Activated naive CD8-positive, alpha-beta T cell (primary cell): ENCODE data around the gene CES5A.
"Not testable (repeated sequence)": the region's sequence is repeated elsewhere in the genome, so short reads cannot be mapped to it uniquely, and the experiment has no call there.

Source experiments
- H3K27ac Mint-ChIP-seq: one replicate; pipeline ENCODE4 v1.8.0; 2021; ENCODE audit warnings: mixed read lengths
- H3K27me3 Mint-ChIP-seq: one replicate; pipeline ENCODE4 v1.8.0; 2021; ENCODE audit warnings: mixed read lengths
- H3K36me3 Mint-ChIP-seq: one replicate; pipeline ENCODE4 v1.8.0; 2021; ENCODE audit warnings: mixed read lengths
- H3K4me1 Mint-ChIP-seq: one replicate; pipeline ENCODE4 v1.8.0; 2021; ENCODE audit warnings: low read depth, mixed read lengths
- H3K4me3 Mint-ChIP-seq: one replicate; pipeline ENCODE4 v1.8.0; 2021; ENCODE audit warnings: mild to moderate bottlenecking, mixed read lengths
- H3K9me3 Mint-ChIP-seq: one replicate; pipeline ENCODE4 v1.8.0; 2021; ENCODE audit warnings: low read depth, mixed read lengths

CES5A gene, protein sequence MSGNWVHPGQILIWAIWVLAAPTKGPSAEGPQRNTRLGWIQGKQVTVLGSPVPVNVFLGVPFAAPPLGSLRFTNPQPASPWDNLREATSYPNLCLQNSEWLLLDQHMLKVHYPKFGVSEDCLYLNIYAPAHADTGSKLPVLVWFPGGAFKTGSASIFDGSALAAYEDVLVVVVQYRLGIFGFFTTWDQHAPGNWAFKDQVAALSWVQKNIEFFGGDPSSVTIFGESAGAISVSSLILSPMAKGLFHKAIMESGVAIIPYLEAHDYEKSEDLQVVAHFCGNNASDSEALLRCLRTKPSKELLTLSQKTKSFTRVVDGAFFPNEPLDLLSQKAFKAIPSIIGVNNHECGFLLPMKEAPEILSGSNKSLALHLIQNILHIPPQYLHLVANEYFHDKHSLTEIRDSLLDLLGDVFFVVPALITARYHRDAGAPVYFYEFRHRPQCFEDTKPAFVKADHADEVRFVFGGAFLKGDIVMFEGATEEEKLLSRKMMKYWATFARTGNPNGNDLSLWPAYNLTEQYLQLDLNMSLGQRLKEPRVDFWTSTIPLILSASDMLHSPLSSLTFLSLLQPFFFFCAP

GRCh38 chr16:55875273-55875672, at the start of gene CES5A:
TSS of gene CES5A (minus strand) at chr16:55875373. CDS start at chr16:55875221, 152 bp downstream.
- Mint-ChIP-seq H3K9me3 (no peaks in the 10 kb centered on the region), H3K36me3 (no peaks in the 10 kb centered on the region), H3K4me1 (no peaks in the 10 kb centered on the region), H3K27me3 (no peaks in the 10 kb centered on the region), H3K27ac (no peak within 1 kb of the TSS), H3K4me3 (no peak within 1 kb of the TSS)

- H3K9me3 Mint-ChIP-seq = no peaks in the 10 kb centered on the region
- H3K4me3 Mint-ChIP-seq = no peak overlapping the region
- no peak overlapping the region for H3K27ac Mint-ChIP-seq
- peaks cover 24% of the 10 kb centered on the region for H3K27me3 Mint-ChIP-seq
- H3K36me3 Mint-ChIP-seq = no peaks in the 10 kb centered on the region
- no peaks in the 10 kb centered on the region for H3K4me1 Mint-ChIP-seq
Observed at GRCh38 chr16:55922662-55923061, 47.5 kb upstream of the CES5A start.

DNA sequence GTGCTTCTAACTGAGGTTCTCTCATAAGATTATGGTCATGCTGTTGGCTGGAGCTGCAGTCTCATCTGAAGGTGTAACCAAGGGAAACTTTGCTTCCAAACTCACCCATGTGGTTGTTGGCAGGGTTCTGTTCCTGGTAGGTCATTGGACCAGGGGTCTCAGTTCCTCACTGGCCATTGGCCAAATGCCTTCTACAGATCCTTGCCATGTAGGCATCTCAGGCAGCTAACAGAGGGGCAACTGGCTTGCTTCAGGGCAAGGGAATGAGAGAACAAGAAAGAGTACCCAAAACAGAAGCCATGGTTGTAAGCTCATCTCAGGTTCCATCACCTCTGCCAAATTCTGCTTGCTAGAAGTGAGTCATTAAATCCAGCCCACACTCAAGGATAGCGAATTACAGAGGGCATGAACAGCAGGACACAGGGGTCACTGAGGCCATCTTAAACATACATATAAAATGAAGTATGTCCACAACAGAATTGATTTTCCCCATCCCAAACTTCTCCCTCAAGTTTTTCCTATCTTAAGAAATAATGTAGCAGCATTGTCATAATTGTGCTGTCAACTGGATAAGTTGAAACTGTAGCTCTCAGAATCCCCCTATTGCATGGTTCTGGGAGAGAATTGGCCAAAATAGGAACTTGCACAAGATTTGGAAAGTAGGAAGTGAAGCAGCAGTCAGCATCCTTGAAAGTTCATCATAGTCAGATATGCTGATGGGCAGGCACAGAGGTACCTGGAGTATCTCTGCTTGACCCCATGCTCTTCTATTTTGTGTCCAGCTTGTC, 42.4 kb upstream of the CES5A start:
- Mint-ChIP-seq H3K9me3 (no peaks in the 10 kb centered on the region), H3K27me3 (peaks cover 27% of the 10 kb centered on the region), H3K36me3 (no peaks in the 10 kb centered on the region), H3K4me1 (no peaks in the 10 kb centered on the region), H3K4me3 (no peak overlapping the region), H3K27ac (no peak overlapping the region)

GRCh38 chr16:55915096-55915827, 40.1 kb upstream of the CES5A start:
- no peak overlapping the region for H3K4me3 Mint-ChIP-seq
- peaks cover 23% of the 10 kb centered on the region for H3K27me3 Mint-ChIP-seq
- no peak overlapping the region for H3K27ac Mint-ChIP-seq
- H3K4me1 Mint-ChIP-seq = no peaks in the 10 kb centered on the region
- H3K9me3 Mint-ChIP-seq = no peaks in the 10 kb centered on the region
- H3K36me3 Mint-ChIP-seq = no peaks in the 10 kb centered on the region

DNA sequence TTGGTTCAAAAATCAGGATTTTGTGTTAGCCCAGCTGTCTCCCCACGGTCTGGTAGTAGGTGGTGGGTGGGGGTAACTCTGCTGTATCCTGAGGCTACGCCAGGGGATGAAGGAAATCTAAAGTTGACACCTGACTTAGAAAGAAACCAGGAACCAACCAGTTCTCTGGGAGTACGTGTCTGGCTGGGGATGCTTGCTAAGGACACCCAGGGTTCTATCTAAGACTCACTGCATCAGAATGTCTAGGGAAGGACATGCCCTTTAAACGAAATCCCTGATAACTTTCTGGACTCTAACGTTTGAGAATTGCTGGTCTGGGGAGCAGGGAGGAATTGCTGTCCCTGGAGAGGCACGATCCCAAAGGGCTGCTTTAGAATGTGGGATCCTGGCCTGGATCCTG, 39.2 kb upstream of the CES5A start:
- Mint-ChIP-seq H3K4me3 (no peak overlapping the region), H3K4me1 (no peaks in the 10 kb centered on the region), H3K27me3 (peaks cover 23% of the 10 kb centered on the region), H3K36me3 (no peaks in the 10 kb centered on the region), H3K27ac (no peak overlapping the region), H3K9me3 (no peaks in the 10 kb centered on the region)

GRCh38 chr16:55913716-55914115, 38.5 kb upstream of the CES5A start:
- Mint-ChIP-seq H3K27ac (no peak overlapping the region), H3K4me3 (no peak overlapping the region), H3K27me3 (peaks cover 21% of the 10 kb centered on the region), H3K36me3 (no peaks in the 10 kb centered on the region), H3K9me3 (no peaks in the 10 kb centered on the region), H3K4me1 (no peaks in the 10 kb centered on the region)

DNA sequence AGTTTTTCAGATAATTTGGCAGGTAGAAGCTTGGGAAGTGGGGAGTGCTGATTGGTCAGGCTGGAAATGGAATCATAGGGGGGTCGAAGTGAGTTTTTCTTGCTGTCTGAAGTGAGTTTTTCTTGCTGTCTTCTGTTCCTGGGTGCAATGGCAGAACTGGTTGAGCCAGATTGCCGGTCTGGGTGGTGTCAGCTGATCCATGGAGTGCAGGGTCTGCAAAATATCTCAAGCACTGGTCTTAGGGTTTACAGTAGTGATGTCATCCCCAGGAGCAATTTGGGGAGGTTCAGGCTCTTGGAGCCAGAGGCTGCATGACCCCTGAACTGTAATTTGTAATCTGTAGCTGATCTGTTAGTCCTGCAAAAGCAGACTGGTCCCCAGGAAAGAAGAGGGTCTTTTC, 37.9 kb upstream of the CES5A start:
- H3K4me1 Mint-ChIP-seq, H3K36me3 Mint-ChIP-seq, H3K27ac Mint-ChIP-seq, H3K9me3 Mint-ChIP-seq, H3K4me3 Mint-ChIP-seq: not testable (repeated sequence)
- H3K27me3 Mint-ChIP-seq = peaks cover 19% of the 10 kb centered on the region

- Mint-ChIP-seq H3K27me3 (peaks cover 22% of the 10 kb centered on the region), H3K27ac (no peak overlapping the region), H3K36me3 (no peaks in the 10 kb centered on the region), H3K9me3 (no peaks in the 10 kb centered on the region), H3K4me3 (no peak overlapping the region), H3K4me1 (no peaks in the 10 kb centered on the region)
Observed at GRCh38 chr16:55912022-55912421, 36.8 kb upstream of the CES5A start.

- Mint-ChIP-seq H3K4me3 (no peak overlapping the region), H3K27ac (no peak overlapping the region), H3K4me1 (no peaks in the 10 kb centered on the region), H3K27me3 (peaks cover 18% of the 10 kb centered on the region), H3K36me3 (no peaks in the 10 kb centered on the region), H3K9me3 (no peaks in the 10 kb centered on the region)
Observed at GRCh38 chr16:55911616-55912015, 36.4 kb upstream of the CES5A start.

DNA sequence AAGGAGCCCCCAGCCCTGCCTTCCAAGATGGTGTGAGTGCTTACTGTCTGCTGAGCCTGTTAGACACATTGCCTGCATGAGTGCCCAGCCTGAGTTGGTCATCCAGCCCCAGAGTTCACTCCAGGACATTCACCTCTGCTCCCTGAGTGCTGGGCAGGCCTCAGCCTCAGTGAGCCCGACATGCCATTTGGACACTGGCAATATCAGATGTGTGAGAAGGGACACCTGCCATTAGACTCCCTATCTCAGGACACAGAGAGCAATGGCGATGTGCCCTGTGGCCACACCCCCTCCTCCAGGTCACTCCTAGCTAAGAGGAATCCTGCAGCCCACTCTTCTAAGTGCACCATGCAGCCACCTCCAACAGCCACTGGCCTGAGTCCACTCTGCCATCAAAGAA, 34.7 kb upstream of the CES5A start:
- H3K36me3 Mint-ChIP-seq = no peaks in the 10 kb centered on the region
- H3K27ac Mint-ChIP-seq = no peak overlapping the region
- no peaks in the 10 kb centered on the region for H3K9me3 Mint-ChIP-seq
- H3K4me3 Mint-ChIP-seq = no peak overlapping the region
- H3K27me3 Mint-ChIP-seq = peaks cover 18% of the 10 kb centered on the region
- no peaks in the 10 kb centered on the region for H3K4me1 Mint-ChIP-seq

DNA sequence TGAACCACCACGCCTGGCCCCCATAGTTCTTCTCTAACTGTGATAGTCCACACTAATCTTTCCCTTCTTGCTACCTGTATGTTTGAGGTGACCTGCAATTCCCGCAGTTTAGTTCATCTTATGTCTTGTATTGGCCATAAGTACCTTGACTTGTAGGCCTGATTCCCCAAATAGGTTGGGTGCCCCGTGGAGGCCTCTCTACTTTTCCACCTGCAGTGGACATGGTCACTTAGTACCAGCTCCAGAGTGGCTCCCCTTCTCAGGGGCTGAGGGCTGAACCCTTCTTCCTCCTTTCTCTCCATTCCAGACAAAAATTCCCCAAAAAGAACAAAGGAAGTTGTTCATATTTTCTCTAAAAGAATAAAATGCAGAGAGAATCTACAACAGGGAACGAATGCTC, 33.5 kb upstream of the CES5A start:
- no peak overlapping the region for H3K4me3 Mint-ChIP-seq
- H3K36me3 Mint-ChIP-seq = no peaks in the 10 kb centered on the region
- peaks cover 18% of the 10 kb centered on the region for H3K27me3 Mint-ChIP-seq
- no peaks in the 10 kb centered on the region for H3K4me1 Mint-ChIP-seq
- peaks cover 9% of the 10 kb centered on the region for H3K9me3 Mint-ChIP-seq
- H3K27ac Mint-ChIP-seq = no peak overlapping the region

GRCh38 chr16:55907661-55908060, 32.5 kb upstream of the CES5A start:
- Mint-ChIP-seq H3K9me3 (peaks cover 15% of the 10 kb centered on the region), H3K27me3 (peaks cover 18% of the 10 kb centered on the region), H3K27ac (no peak overlapping the region), H3K4me3 (no peak overlapping the region), H3K4me1 (no peaks in the 10 kb centered on the region), H3K36me3 (no peaks in the 10 kb centered on the region)

DNA sequence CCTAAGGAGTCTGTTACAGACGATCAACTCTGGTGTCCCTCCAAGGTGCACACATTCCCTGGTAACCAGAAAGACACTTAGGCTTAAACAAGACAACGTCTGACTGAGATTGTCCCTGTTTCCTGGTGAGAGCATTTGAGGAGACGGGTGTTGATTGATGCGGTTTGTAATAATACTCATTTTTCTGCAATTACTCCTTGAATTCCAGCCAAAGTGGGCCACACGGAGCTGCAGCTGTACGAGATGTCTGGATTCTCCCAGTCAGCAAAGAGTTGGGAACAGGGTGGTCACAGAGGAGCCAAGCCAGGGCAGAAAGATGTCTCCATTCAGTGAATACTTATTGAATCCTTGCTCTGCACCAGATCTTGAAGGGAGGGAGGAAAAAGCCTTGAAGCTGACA, 30.9 kb upstream of the CES5A start:
- peaks cover 17% of the 10 kb centered on the region for H3K9me3 Mint-ChIP-seq
- no peaks in the 10 kb centered on the region for H3K4me1 Mint-ChIP-seq
- H3K27me3 Mint-ChIP-seq = peaks cover 12% of the 10 kb centered on the region
- no peaks in the 10 kb centered on the region for H3K36me3 Mint-ChIP-seq
- H3K4me3 Mint-ChIP-seq = no peak overlapping the region
- no peak overlapping the region for H3K27ac Mint-ChIP-seq

DNA sequence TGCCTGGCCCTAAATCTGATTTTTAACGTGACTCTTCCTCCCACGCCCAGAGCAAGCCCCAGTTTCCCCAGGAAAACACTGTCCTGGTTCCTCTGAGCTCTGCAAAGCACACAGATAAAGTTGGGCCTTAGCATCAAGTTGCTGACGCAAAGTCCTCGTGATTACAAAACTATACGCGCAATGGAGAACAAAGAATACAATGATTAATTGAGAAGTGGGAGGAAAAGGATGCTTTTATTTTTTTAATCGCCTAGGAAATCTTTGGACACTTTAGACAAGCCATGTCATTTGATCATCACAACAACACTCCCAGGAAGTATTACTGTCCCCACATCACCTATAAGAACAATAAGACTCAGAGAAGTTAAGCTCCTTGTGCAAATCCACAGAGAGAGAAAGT, 30.5 kb upstream of the CES5A start:
- no peaks in the 10 kb centered on the region for H3K36me3 Mint-ChIP-seq
- H3K4me3 Mint-ChIP-seq = no peak overlapping the region
- peaks cover 17% of the 10 kb centered on the region for H3K9me3 Mint-ChIP-seq
- peaks cover 10% of the 10 kb centered on the region for H3K27me3 Mint-ChIP-seq
- no peak overlapping the region for H3K27ac Mint-ChIP-seq
- H3K4me1 Mint-ChIP-seq = no peaks in the 10 kb centered on the region
